Keratinocyte (primary cell): ENCODE results near the gene C16orf95. TPM values are rescaled to one million over a fixed set of nuclear protein-coding genes. Genes with fewer than 3 reads are reported as not detected.

ENCODE experiments used
- DNase-seq: peaks from one replicate; pipeline ENCODE4 v3.0.0-alpha.2; 2011; ENCODE audit warnings: low read depth, missing footprints, low spot score
- FAIRE-seq: peaks from 2 replicates; lab custom pipeline; 2011; peaks lifted over from hg19 to GRCh38; lab: Jason Lieb, UNC
- H2AFZ ChIP-seq: 2 replicates; pipeline ENCODE4 v1.6.0; 2012; ENCODE audit warnings: low read length, control low read depth, inconsistent platforms; ENCODE audit not compliant: control insufficient read depth
- H3K27ac ChIP-seq: 2 replicates; pipeline ENCODE4 v1.5.1; 2011; ENCODE audit warnings: low read length; ENCODE audit not compliant: control insufficient read depth, insufficient read depth
- H3K27me3 ChIP-seq: 3 replicates; pipeline ENCODE4 v1.6.0; 2011; ENCODE audit warnings: low read length; ENCODE audit not compliant: control insufficient read depth, insufficient read depth; ENCODE audit errors: extremely low read depth
- H3K36me3 ChIP-seq, 2 experiments: 2 replicates in 1 of 2; 3 replicates in 1 of 2; pipeline ENCODE4 v1.5.1; 2011; ENCODE audit warnings: low read length in 2 of 2, mild to moderate bottlenecking in 1 of 2; ENCODE audit not compliant: control insufficient read depth in 2 of 2, insufficient read depth in 2 of 2; ENCODE audit errors: extremely low read depth in 1 of 2
- H3K4me1 ChIP-seq: 3 replicates; pipeline ENCODE4 v1.5.1; 2011; ENCODE audit warnings: low read length; ENCODE audit not compliant: control insufficient read depth, insufficient read depth; ENCODE audit errors: extremely low read depth
- H3K4me2 ChIP-seq: 3 replicates; pipeline ENCODE4 v1.6.0; 2011; ENCODE audit warnings: low read depth, low read length; ENCODE audit not compliant: control insufficient read depth, insufficient read depth; ENCODE audit errors: extremely low read depth
- H3K4me3 ChIP-seq, 3 experiments: fragments of 200-600 bp in 1 of 3; sonication (generic) in 1 of 3; 2 replicates in 2 of 3; 3 replicates in 1 of 3; pipeline ENCODE4 v1.5.1; 2011 to 2016; ENCODE audit warnings: low read length in 3 of 3, mild to moderate bottlenecking in 3 of 3, control low read depth in 2 of 3, inconsistent platforms in 1 of 3, low read depth in 1 of 3, mixed read lengths in 1 of 3, mixed run types in 1 of 3, moderate library complexity in 1 of 3; ENCODE audit not compliant: control insufficient read depth in 2 of 3, insufficient read depth in 2 of 3; ENCODE audit errors: extremely low read depth in 1 of 3
- H3K79me2 ChIP-seq: 2 replicates; pipeline ENCODE4 v1.6.0; 2012; ENCODE audit warnings: low read length; ENCODE audit not compliant: control insufficient read depth, insufficient read depth
- H3K9ac ChIP-seq: 3 replicates; pipeline ENCODE4 v1.6.0; 2011; ENCODE audit warnings: low read length; ENCODE audit not compliant: control insufficient read depth, insufficient read depth; ENCODE audit errors: extremely low read depth
- H3K9me1 ChIP-seq: 3 replicates; pipeline ENCODE4 v1.6.0; 2011; ENCODE audit warnings: low read length; ENCODE audit not compliant: control insufficient read depth, insufficient read depth; ENCODE audit errors: extremely low read depth
- H3K9me3 ChIP-seq: 2 replicates; pipeline ENCODE4 v1.5.1; 2012; ENCODE audit warnings: low read depth, low read length; ENCODE audit not compliant: control insufficient read depth
- H4K20me1 ChIP-seq: 3 replicates; pipeline ENCODE4 v1.6.0; 2011; ENCODE audit warnings: low read length; ENCODE audit not compliant: control insufficient read depth, insufficient read depth; ENCODE audit errors: extremely low read depth
- EZH2 ChIP-seq: IDR thresholded peaks from one replicate; pipeline ENCODE4 v1.6.1; 2012; ENCODE audit warnings: inconsistent platforms, mild to moderate bottlenecking, low read length, moderate library complexity
- dilution Hi-C: fragments of 300-500 bp; cut with MboI; formaldehyde crosslinking; loops from one replicate; pipeline ENCODE4 v1.7.0; 2020; ENCODE audit warnings: low sequenced_read_pairs; ENCODE audit not compliant: extremely low pct_ligation_motif_present
- polyA plus RNA-seq, 5 experiments: library from polyadenylated mRNA; depleted of rRNA in 3 of 5; stranded (reverse) in 3 of 5; stranded (forward) in 1 of 5; unstranded in 1 of 5; fragments of >200 nt; gene quantifications; 1 replicate in 1 of 5; 2 replicates in 3 of 5; 3 replicates in 1 of 5; pipeline versions ENCODE4 v1.2.1 to v1.2.3, GENCODE V29; 2011 to 2012; ENCODE audit warnings: missing spikeins in 2 of 5, low read depth in 1 of 5, low replicate concordance in 1 of 5
- TF ChIP-seq, protein P1 (sequence below), 3 experiments: IDR thresholded peaks in 1 of 3; conservative IDR thresholded peaks in 1 of 3; optimal IDR thresholded peaks in 1 of 3; 2 replicates in 2 of 3; 3 replicates in 1 of 3; pipeline versions ENCODE3 to v1.5.1; 2011; ENCODE audit warnings: low read length in 3 of 3, mild to moderate bottlenecking in 3 of 3, moderate library complexity in 2 of 3, control low read depth in 1 of 3, inconsistent platforms in 1 of 3; ENCODE audit not compliant: insufficient read depth in 2 of 3; ENCODE audit errors: extremely low read depth in 1 of 3

Gene C16orf95
- polyA plus RNA-seq, 1 donor (not counting 4 experiments of a cell fraction or from before 2014, with no cell fraction given): 1.5 TPM

DNA sequence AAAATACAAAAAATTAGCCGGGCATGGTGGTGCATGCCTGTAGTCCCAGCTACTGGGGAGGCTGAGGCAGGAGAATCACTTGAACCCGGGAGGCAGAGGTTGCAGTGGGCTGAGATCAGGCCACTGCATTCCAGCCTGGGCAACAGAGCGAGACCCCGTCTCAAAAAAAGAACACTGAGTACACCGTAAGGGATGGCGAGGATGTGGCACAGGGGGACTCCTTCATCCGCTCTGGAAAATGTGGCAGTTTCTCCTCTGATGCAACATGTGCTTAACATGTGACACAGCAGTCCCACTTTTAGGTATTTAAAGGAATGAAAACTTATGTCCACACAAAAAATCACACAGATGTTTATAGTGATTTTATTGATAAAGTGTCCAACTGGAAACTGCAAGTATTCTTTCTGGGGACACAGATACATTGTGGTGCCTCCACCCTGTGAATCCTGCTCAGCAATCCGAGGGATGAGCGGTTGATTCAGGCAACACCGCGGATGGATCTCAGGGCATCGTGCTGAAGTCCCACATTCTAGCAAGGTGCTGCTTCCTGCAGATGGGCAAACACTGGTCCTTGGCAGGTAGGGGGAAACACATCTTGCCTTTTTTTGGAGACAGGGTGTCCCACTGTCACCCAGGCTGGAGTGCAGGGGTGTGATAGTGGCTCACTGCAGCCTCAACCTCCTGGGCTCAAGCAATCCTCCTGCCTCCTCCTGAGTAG, 3.5 kb upstream of the C16orf95 start:
- no peak overlapping the region for H3K4me3 ChIP-seq
- peaks cover 2 to 6% of the 10 kb centered on the region in 2 experiments for H3K36me3 ChIP-seq
- no peak overlapping the region for H3K4me2 ChIP-seq
- no peak overlapping the region for H2AFZ ChIP-seq
- no peaks in the 10 kb centered on the region for H3K9me1 ChIP-seq
- TF ChIP-seq EZH2: no peak
- TF ChIP-seq, protein P1, sequence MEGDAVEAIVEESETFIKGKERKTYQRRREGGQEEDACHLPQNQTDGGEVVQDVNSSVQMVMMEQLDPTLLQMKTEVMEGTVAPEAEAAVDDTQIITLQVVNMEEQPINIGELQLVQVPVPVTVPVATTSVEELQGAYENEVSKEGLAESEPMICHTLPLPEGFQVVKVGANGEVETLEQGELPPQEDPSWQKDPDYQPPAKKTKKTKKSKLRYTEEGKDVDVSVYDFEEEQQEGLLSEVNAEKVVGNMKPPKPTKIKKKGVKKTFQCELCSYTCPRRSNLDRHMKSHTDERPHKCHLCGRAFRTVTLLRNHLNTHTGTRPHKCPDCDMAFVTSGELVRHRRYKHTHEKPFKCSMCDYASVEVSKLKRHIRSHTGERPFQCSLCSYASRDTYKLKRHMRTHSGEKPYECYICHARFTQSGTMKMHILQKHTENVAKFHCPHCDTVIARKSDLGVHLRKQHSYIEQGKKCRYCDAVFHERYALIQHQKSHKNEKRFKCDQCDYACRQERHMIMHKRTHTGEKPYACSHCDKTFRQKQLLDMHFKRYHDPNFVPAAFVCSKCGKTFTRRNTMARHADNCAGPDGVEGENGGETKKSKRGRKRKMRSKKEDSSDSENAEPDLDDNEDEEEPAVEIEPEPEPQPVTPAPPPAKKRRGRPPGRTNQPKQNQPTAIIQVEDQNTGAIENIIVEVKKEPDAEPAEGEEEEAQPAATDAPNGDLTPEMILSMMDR (optimal IDR thresholded peaks at IDR 0.05 in 1 of 3, IDR thresholded peaks at IDR 0.05 in 1 of 3, conservative IDR thresholded peaks at IDR 0.05 in 1 of 3; ENCODE audit: extremely low read depth in 1 of 3, insufficient read depth in 2 of 3, low read length in 3 of 3): no peak
- FAIRE-seq (no peak), DNase-seq (no peak)
- H3K27ac ChIP-seq: no peak overlapping the region
- H3K4me1 ChIP-seq: peaks cover 11% of the 10 kb centered on the region
- peaks cover 16% of the 10 kb centered on the region for H3K79me2 ChIP-seq
- dilution Hi-C loops: no loop called here
- no peaks in the 10 kb centered on the region for H3K27me3 ChIP-seq
- peaks cover 3% of the 10 kb centered on the region for H4K20me1 ChIP-seq
- H3K9ac ChIP-seq: no peak overlapping the region
- H3K9me3 ChIP-seq: no peaks in the 10 kb centered on the region

DNA sequence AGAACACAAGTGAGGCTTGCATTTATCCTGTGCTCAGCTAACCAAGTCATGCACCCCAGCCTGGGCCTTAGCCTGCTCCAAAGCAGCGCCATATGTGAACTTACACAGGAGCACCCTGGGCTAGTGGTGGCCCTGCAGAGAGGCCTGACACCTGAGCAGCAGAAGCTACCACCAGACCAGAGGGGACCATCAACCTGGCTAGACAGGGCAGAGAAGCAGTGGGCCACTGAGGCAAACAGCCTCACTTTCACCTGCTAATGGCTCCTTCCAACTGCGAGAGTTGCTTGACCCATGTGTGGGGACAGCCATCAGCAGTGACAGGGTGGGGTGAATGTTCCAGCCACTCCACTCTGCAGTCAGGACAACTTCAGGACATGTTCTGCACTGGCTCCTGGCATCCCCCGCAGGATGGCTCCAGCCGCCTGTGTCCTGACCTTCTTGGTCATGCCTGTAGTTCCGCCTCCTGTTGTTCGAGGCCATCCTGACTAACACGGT, 2.9 kb upstream of the C16orf95 start:
- peaks cover 16% of the 10 kb centered on the region for H3K79me2 ChIP-seq
- no peak overlapping the region for H3K4me2 ChIP-seq
- H3K27ac ChIP-seq: no peak overlapping the region
- no peak overlapping the region for H3K4me3 ChIP-seq
- dilution Hi-C loops: no loop called here
- H3K27me3 ChIP-seq: no peaks in the 10 kb centered on the region
- H4K20me1 ChIP-seq: peaks cover 3% of the 10 kb centered on the region
- peaks cover 7% of the 10 kb centered on the region for H3K4me1 ChIP-seq
- TF ChIP-seq EZH2: no peak
- TF ChIP-seq, protein P1 (optimal IDR thresholded peaks at IDR 0.05 in 1 of 3, IDR thresholded peaks at IDR 0.05 in 1 of 3, conservative IDR thresholded peaks at IDR 0.05 in 1 of 3; ENCODE audit: extremely low read depth in 1 of 3, insufficient read depth in 2 of 3, low read length in 3 of 3): no peak
- H3K36me3 ChIP-seq: peaks cover 0 to 6% of the 10 kb centered on the region in 2 experiments
- FAIRE-seq (no peak), DNase-seq (no peak)
- H3K9me1 ChIP-seq: no peaks in the 10 kb centered on the region
- H3K9ac ChIP-seq: no peak overlapping the region
- H2AFZ ChIP-seq: no peak overlapping the region
- no peaks in the 10 kb centered on the region for H3K9me3 ChIP-seq
